Endothelial cell of umbilical vein (primary cell): ENCODE measurements around the gene HMCN1. TPM values are rescaled to one million over a fixed set of nuclear protein-coding genes. Genes with fewer than 3 reads are reported as not detected.

Source experiments
- BruUV-seq: library from RNA; stranded (reverse); fragments of 400-500 nt; replicated peaks from 2 replicates; lab custom pipeline; 2021; lab: Mats Ljungman, UMichigan
- CTCF ChIA-PET: fragments of 300-600, 350-600 bp; sonication (Branson Sonifier 250); formaldehyde crosslinking; loops from one replicate; lab custom pipeline; 2021; ENCODE audit warnings: antibody characterized with exemption, inconsistent platforms; lab: Charles Lee
- POLR2A ChIA-PET: fragments of 300-600, 350-600 bp; sonication (Branson Sonifier 250); formaldehyde crosslinking; loops from one replicate; lab custom pipeline; 2021; ENCODE audit warnings: antibody characterized with exemption, inconsistent platforms; lab: Charles Lee
- DNase-seq: peaks from one replicate; pipeline ENCODE4 v3.0.0-alpha.2; 2011; ENCODE audit warnings: low read depth, low spot score
- FAIRE-seq: peaks from 2 replicates; lab custom pipeline; 2011; peaks lifted over from hg19 to GRCh38; lab: Jason Lieb, UNC
- H2AFZ ChIP-seq: 2 replicates; pipeline ENCODE4 v1.6.0; 2012; ENCODE audit warnings: low read depth, low read length, control low read depth, inconsistent platforms
- H3K27ac ChIP-seq: 2 replicates; pipeline ENCODE4 v1.5.1; 2011; ENCODE audit warnings: low read depth, mild to moderate bottlenecking, control low read depth, low read length, moderate library complexity; ENCODE audit not compliant: insufficient read depth
- H3K27me3 ChIP-seq, 2 experiments: 2 replicates each; pipeline versions ENCODE4 v1.6.0 to v1.6.1; 2011; ENCODE audit warnings: low read length in 2 of 2, mixed read lengths in 1 of 2; ENCODE audit not compliant: control insufficient read depth in 2 of 2, insufficient read depth in 2 of 2
- H3K36me3 ChIP-seq, 2 experiments: 2 replicates in 1 of 2; 3 replicates in 1 of 2; pipeline ENCODE4 v1.5.1; 2011; ENCODE audit warnings: low read length in 2 of 2, mild to moderate bottlenecking in 1 of 2, moderate library complexity in 1 of 2; ENCODE audit not compliant: control insufficient read depth in 2 of 2, insufficient read depth in 2 of 2; ENCODE audit errors: extremely low read depth in 1 of 2
- H3K4me1 ChIP-seq: 3 replicates; pipeline ENCODE4 v1.5.1; 2011; ENCODE audit warnings: mild to moderate bottlenecking, low read length; ENCODE audit not compliant: control insufficient read depth, insufficient read depth; ENCODE audit errors: extremely low read depth
- H3K4me2 ChIP-seq: 2 replicates; pipeline ENCODE4 v1.6.1; 2011; ENCODE audit warnings: low read length, control low read depth, mixed read lengths; ENCODE audit not compliant: insufficient read depth
- H3K4me3 ChIP-seq, 3 experiments: fragments of 200-600 bp in 1 of 3; sonication (generic), shearing (Covaris generic) in 1 of 3; replicated peaks in 1 of 3; 2 replicates each; pipeline ENCODE4 v1.5.1; 2011 to 2016; ENCODE audit warnings: control low read depth in 3 of 3, low read length in 3 of 3, mild to moderate bottlenecking in 2 of 3, inconsistent platforms in 1 of 3, low read depth in 1 of 3, moderate library complexity in 1 of 3; ENCODE audit not compliant: insufficient read depth in 1 of 3
- H3K79me2 ChIP-seq: 2 replicates; pipeline ENCODE4 v1.6.0; 2012; ENCODE audit warnings: low read length, inconsistent platforms; ENCODE audit not compliant: control insufficient read depth, insufficient read depth
- H3K9ac ChIP-seq: replicated peaks from 2 replicates; pipeline ENCODE3; 2011; ENCODE audit warnings: low read length, control low read depth; ENCODE audit not compliant: insufficient read depth; ENCODE audit errors: extremely low read depth
- H3K9me1 ChIP-seq: replicated peaks from 3 replicates; pipeline ENCODE4 v1.6.0; 2011; ENCODE audit warnings: mild to moderate bottlenecking, low read length; ENCODE audit not compliant: control insufficient read depth, insufficient read depth; ENCODE audit errors: extremely low read depth
- H3K9me3 ChIP-seq: replicated peaks from 2 replicates; pipeline ENCODE4 v1.5.1; 2012; ENCODE audit warnings: low read length, inconsistent platforms; ENCODE audit not compliant: control insufficient read depth, insufficient read depth
- H4K20me1 ChIP-seq: replicated peaks from 2 replicates; pipeline ENCODE3; 2011; ENCODE audit warnings: mild to moderate bottlenecking, low read length; ENCODE audit not compliant: control insufficient read depth, insufficient read depth; ENCODE audit errors: extremely low read depth
- EZH2 ChIP-seq: IDR thresholded peaks from 2 replicates; pipeline ENCODE4 v1.6.1; 2012; ENCODE audit warnings: borderline replicate concordance, low read depth, mild to moderate bottlenecking, moderate library complexity, low read length, inconsistent platforms; ENCODE audit not compliant: severe bottlenecking
- FOS ChIP-seq: IDR thresholded peaks from 2 replicates; pipeline ENCODE4 v1.6.1; 2011; ENCODE audit warnings: mild to moderate bottlenecking, low read length, moderate library complexity, borderline replicate concordance; ENCODE audit not compliant: insufficient read depth
- GATA2 ChIP-seq: IDR thresholded peaks from 2 replicates; pipeline ENCODE4 v1.7.0; 2011; ENCODE audit warnings: low read depth, mild to moderate bottlenecking, moderate library complexity, mixed read lengths, low read length; ENCODE audit not compliant: insufficient read length, insufficient read depth
- JUN ChIP-seq: IDR thresholded peaks from 2 replicates; pipeline ENCODE4 v1.6.1; 2011; ENCODE audit warnings: borderline replicate concordance, low read depth; ENCODE audit not compliant: insufficient read length, insufficient read depth
- MYC ChIP-seq: IDR thresholded peaks from one replicate; pipeline ENCODE4 v1.6.1; 2011; ENCODE audit warnings: mild to moderate bottlenecking, low read depth, low read length
- POLR2A ChIP-seq: IDR thresholded peaks from 2 replicates; pipeline ENCODE4 v1.6.1; 2012; ENCODE audit warnings: low read depth, mild to moderate bottlenecking, control low read depth, low read length
- POLR2AphosphoS5 ChIP-seq: IDR thresholded peaks from 2 replicates; pipeline ENCODE4 v1.6.1; 2012; ENCODE audit warnings: low read depth, mild to moderate bottlenecking, control low read depth, low read length, moderate library complexity; ENCODE audit not compliant: insufficient read depth
- dilution Hi-C: fragments of 300-500 bp; cut with MboI; formaldehyde crosslinking; loops from one replicate; pipeline ENCODE4 v1.15.0; 2019; ENCODE audit warnings: low sequenced_read_pairs; ENCODE audit not compliant: extremely low pct_ligation_motif_present
- intact Hi-C: fragments of 100-400 bp; cut with micrococcal nuclease; formaldehyde crosslinking; loops from one replicate; pipeline ENCODE4 v1.10.0; 2022
- polyA plus RNA-seq, 4 experiments: library from polyadenylated mRNA; depleted of rRNA in 3 of 4; stranded (reverse) in 3 of 4; unstranded in 1 of 4; fragments of >200 nt; gene quantifications; 2 replicates each; pipeline versions ENCODE4 v1.2.1 to v1.2.3, GENCODE V29; 2011 to 2012; ENCODE audit warnings: missing spikeins in 1 of 4
- total RNA-seq: library from RNA; stranded (reverse); gene quantifications from 2 replicates; pipeline ENCODE4 v1.2.3, GENCODE V29; 2021
- TF ChIP-seq, protein P1 (sequence below): IDR thresholded peaks from 2 replicates; pipeline ENCODE4 v1.6.1; 2011; ENCODE audit not compliant: insufficient read depth, insufficient read length
- TF ChIP-seq, protein P2 (sequence below), 2 donors: IDR thresholded peaks; 1 replicate in 1 of 2; 2 replicates in 1 of 2; pipeline ENCODE4 v1.5.1; 2011; ENCODE audit warnings: low read length in 2 of 2, mild to moderate bottlenecking in 2 of 2, moderate library complexity in 2 of 2, control low read depth in 1 of 2, inconsistent platforms in 1 of 2, low read depth in 1 of 2; ENCODE audit not compliant: insufficient read depth in 1 of 2; ENCODE audit errors: extremely low read depth in 1 of 2

HMCN1 gene
- total and polyA plus RNA-seq, 2 donors (not counting 3 experiments of a cell fraction or from before 2014, with no cell fraction given), result 10.3 to 16.0 TPM

DNA sequence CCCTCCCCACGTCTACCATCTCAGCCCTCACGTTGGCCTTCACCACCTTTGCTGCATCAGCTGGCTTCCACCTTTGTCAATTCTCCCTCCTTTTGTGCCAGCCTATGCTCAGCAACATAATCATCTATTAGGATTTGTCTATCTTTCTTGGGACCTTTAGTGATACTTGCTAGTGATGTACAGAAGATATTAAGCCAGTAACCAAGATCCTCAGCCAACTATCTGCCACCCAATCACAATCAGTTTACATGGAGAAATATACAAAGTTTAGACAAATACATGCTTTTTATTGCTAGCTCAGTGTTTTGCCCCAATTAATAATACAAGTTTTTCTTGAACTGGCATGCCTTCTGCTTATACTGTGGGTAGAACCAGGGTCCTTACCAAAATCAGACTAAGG lies 468.6 kb downstream of the HMCN1 start:
- ChIA-PET CTCF (interaction anchor here (1.0 to 2.1 kb wide), 3 partner anchors 10 to 1033 kb away, joined by 3 to 7 read pairs (median 7); no protein-coding TSS in a partner anchor), POLR2A (no interaction called here)
- H3K79me2 ChIP-seq, result no peaks in the 10 kb centered on the region
- no peak overlapping the region for H3K4me2 ChIP-seq
- no peak for DNase-seq
- no peak overlapping the region for H2AFZ ChIP-seq
- H3K4me3 ChIP-seq, result no peak overlapping the region
- no peaks in the 10 kb centered on the region for H3K4me1 ChIP-seq
- H3K36me3 ChIP-seq, result no peaks in the 10 kb centered on the region
- FAIRE-seq, result no peak
- intact Hi-C loops (no loop called here), dilution Hi-C loops (no loop called here)
- no peaks in the 10 kb centered on the region for H3K27me3 ChIP-seq
- no TSS peak for BruUV-seq
- no peak overlapping the region for H3K27ac ChIP-seq
- no peaks in the 10 kb centered on the region for H3K9me3 ChIP-seq
- TF ChIP-seq MYC (no peak), POLR2AphosphoS5 (no peak)
- no peak overlapping the region for H3K9ac ChIP-seq
- no peaks in the 10 kb centered on the region for H4K20me1 ChIP-seq
- no peaks in the 10 kb centered on the region for H3K9me1 ChIP-seq

DNA sequence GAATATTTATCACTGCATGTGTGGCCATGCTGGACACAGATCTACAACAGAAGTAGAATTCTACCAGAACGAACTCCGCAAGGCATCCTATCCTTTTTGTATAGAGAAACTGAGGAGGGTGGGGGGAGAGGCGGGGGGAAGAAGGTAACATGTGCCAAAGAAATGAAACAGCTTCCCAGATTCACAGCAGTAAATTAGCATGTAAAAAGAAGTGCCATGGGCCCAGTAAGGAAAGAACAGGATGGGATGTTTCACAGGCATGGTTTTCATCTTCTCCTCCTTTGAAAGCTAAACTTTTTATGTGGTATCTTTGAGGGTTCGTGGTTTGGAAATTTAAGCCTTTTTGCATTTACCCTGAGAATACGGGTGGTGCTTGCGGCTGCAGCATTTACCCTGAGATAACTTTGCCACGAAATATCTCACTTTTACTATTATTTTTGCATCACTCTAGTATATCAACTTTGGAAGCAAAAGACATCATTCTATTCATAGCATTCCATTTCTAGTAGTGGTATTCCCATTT lies 471.9 kb downstream of the HMCN1 start:
- DNase-seq (no peak), FAIRE-seq (no peak)
- no peak overlapping the region for H3K4me2 ChIP-seq
- intact Hi-C loops (no loop called here), dilution Hi-C loops (no loop called here)
- BruUV-seq, result no TSS peak
- ChIA-PET POLR2A (no interaction called here), CTCF (interaction anchor here (1.2 to 7.3 kb wide), 2 partner anchors 393 to 486 kb away, joined by 3 to 70 read pairs; no protein-coding TSS in a partner anchor)
- no peak overlapping the region for H3K4me3 ChIP-seq
- no peaks in the 10 kb centered on the region for H3K9me1 ChIP-seq
- TF ChIP-seq EZH2 (no peak), POLR2A (no peak), MYC (no peak), JUN (no peak), POLR2AphosphoS5 (no peak), FOS (no peak), GATA2 (no peak)
- TF ChIP-seq, protein P1, sequence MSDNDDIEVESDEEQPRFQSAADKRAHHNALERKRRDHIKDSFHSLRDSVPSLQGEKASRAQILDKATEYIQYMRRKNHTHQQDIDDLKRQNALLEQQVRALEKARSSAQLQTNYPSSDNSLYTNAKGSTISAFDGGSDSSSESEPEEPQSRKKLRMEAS, result no peak
- TF ChIP-seq, protein P2, sequence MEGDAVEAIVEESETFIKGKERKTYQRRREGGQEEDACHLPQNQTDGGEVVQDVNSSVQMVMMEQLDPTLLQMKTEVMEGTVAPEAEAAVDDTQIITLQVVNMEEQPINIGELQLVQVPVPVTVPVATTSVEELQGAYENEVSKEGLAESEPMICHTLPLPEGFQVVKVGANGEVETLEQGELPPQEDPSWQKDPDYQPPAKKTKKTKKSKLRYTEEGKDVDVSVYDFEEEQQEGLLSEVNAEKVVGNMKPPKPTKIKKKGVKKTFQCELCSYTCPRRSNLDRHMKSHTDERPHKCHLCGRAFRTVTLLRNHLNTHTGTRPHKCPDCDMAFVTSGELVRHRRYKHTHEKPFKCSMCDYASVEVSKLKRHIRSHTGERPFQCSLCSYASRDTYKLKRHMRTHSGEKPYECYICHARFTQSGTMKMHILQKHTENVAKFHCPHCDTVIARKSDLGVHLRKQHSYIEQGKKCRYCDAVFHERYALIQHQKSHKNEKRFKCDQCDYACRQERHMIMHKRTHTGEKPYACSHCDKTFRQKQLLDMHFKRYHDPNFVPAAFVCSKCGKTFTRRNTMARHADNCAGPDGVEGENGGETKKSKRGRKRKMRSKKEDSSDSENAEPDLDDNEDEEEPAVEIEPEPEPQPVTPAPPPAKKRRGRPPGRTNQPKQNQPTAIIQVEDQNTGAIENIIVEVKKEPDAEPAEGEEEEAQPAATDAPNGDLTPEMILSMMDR (IDR thresholded peaks at IDR 0.05; ENCODE audit: extremely low read depth in 1 of 2, insufficient read depth in 1 of 2, low read depth in 1 of 2, low read length in 2 of 2), result no peak
- H3K27me3 ChIP-seq, result no peaks in the 10 kb centered on the region
- H3K79me2 ChIP-seq, result no peaks in the 10 kb centered on the region
- no peaks in the 10 kb centered on the region for H3K36me3 ChIP-seq
- no peak overlapping the region for H3K27ac ChIP-seq
- no peaks in the 10 kb centered on the region for H3K9me3 ChIP-seq
- no peaks in the 10 kb centered on the region for H4K20me1 ChIP-seq
- no peaks in the 10 kb centered on the region for H3K4me1 ChIP-seq
- no peak overlapping the region for H2AFZ ChIP-seq
- no peak overlapping the region for H3K9ac ChIP-seq
